ENCODE measurements around the gene KCNJ8.
"Not testable (repeated sequence)": the region's sequence is repeated elsewhere in the genome, so short reads cannot be mapped to it uniquely, and the experiment has no call there.

KCNJ8 gene

GRCh38 chr12:21782723-21783122 is 8.2 kb upstream of the KCNJ8 start:
- not testable (repeated sequence) for DNase-seq

GRCh38 chr12:21780786-21781185 is 6.3 kb upstream of the KCNJ8 start:
- DNase-seq: no peak

- DNase-seq: no peak
Measured at GRCh38 chr12:21776175-21776574, 1.7 kb upstream of the KCNJ8 start.

GRCh38 chr12:21775133-21775820 is 771 bp upstream of the KCNJ8 start:
- no peak for DNase-seq

GRCh38 chr12:21773806-21774205 is 700 bp downstream of the KCNJ8 start:
- DNase-seq: no peak

GRCh38 chr12:21773263-21773741 is 1.2 kb downstream of the KCNJ8 start:
- DNase-seq: no peak

GRCh38 chr12:21771311-21771710 is 3.2 kb downstream of the KCNJ8 start:
- no peak for DNase-seq

GRCh38 chr12:21769307-21769706 is 5.2 kb downstream of the KCNJ8 start:
- no peak for DNase-seq

GRCh38 chr12:21766403-21766802 is 8.1 kb downstream of the KCNJ8 start:
- no peak for DNase-seq

GRCh38 chr12:21764950-21765349 is 9.6 kb downstream of the KCNJ8 start:
- DNase-seq: no peak

GRCh38 chr12:21764065-21764464 is 10.4 kb downstream of the KCNJ8 start:
- no peak for DNase-seq

GRCh38 chr12:21763531-21763930 is 11.0 kb downstream of the KCNJ8 start:
- DNase-seq: no peak

GRCh38 chr12:21759737-21760136 is 14.8 kb downstream of the KCNJ8 start:
- no peak for DNase-seq

- no peak for DNase-seq
Measured at GRCh38 chr12:21757735-21758134, 16.8 kb downstream of the KCNJ8 start.

- DNase-seq: no peak
Measured at GRCh38 chr12:21756699-21757098, 17.8 kb downstream of the KCNJ8 start.

- no peak for DNase-seq
Measured at GRCh38 chr12:21751517-21751916, 23.0 kb downstream of the KCNJ8 start.

- no peak for DNase-seq
Measured at GRCh38 chr12:21745258-21745657, 29.2 kb downstream of the KCNJ8 start.

- no peak for DNase-seq
Measured at GRCh38 chr12:21731144-21731543, 43.4 kb downstream of the KCNJ8 start.

GRCh38 chr12:21725731-21726130 is 48.8 kb downstream of the KCNJ8 start:
- no peak for DNase-seq

- DNase-seq: no peak
Measured at GRCh38 chr12:21718944-21719650, 55.4 kb downstream of the KCNJ8 start.

- DNase-seq: no peak
Measured at GRCh38 chr12:21718403-21718802, 56.1 kb downstream of the KCNJ8 start.

GRCh38 chr12:21717767-21718166 is 56.7 kb downstream of the KCNJ8 start:
- no peak for DNase-seq

- DNase-seq: no peak
Measured at GRCh38 chr12:21715386-21715785, 59.1 kb downstream of the KCNJ8 start.

Measured in activated CD4-positive, alpha-beta T cell treated with anti-CD3 and anti-CD28 coated beads for 4 hours (primary cell).